Adrenal gland (tissue), 12 donors: ENCODE data around the gene CXorf66. TPM values are rescaled to one million over a fixed set of nuclear protein-coding genes. Genes with fewer than 3 reads are reported as not detected.

Experiments
- DNase-seq, 7 donors: peaks; one replicate each; pipeline ENCODE4 v3.0.0-alpha.2; 2019 to 2020
- H3K27ac ChIP-seq, 5 donors: fragments of 200-600 bp; sonication (generic) in 4 of 5; 1 replicate in 3 of 5; 2 replicates in 2 of 5; pipeline versions ENCODE4 v1.5.1 to v1.8.0; 2016 to 2020; ENCODE audit warnings: mild to moderate bottlenecking in 1 of 5
- H3K27me3 ChIP-seq: fragments of 200-600 bp; 2 replicates; pipeline ENCODE4 v1.8.0; 2021
- H3K36me3 ChIP-seq, 2 donors: fragments of 200-600 bp; replicated peaks in 1 of 2; 1 replicate in 1 of 2; 2 replicates in 1 of 2; pipeline versions ENCODE4 v1.5.1 to v1.8.0; 2018 to 2022
- H3K4me1 ChIP-seq, 2 donors: fragments of 200-600 bp; replicated peaks in 1 of 2; 1 replicate in 1 of 2; 2 replicates in 1 of 2; pipeline versions ENCODE4 v1.5.1 to v1.8.0; 2018 to 2021
- H3K4me3 ChIP-seq, 4 donors: fragments of 200-600 bp; sonication (generic) in 3 of 4; one replicate each; pipeline ENCODE4 v1.5.1; 2016 to 2018
- H3K9me3 ChIP-seq, 3 donors: fragments of 200-600 bp; sonication (generic) in 1 of 3; replicated peaks in 1 of 3; 1 replicate in 2 of 3; 2 replicates in 1 of 3; pipeline versions ENCODE4 v1.5.1 to v1.8.0; 2016 to 2021
- POLR2A ChIP-seq, 2 donors: fragments of 450-650 bp; IDR thresholded peaks; one replicate each; pipeline ENCODE4 v1.6.1; 2017; ENCODE audit warnings: antibody characterized with exemption in 2 of 2, mild to moderate bottlenecking in 2 of 2, moderate library complexity in 1 of 2
- WGBS, 4 donors: extraction: QIAGEN DNeasy Blood & Tissue Kit in 2 of 4; methylation state at CpG; one replicate each; pipeline versions ENCODE4 v1.1.5 to v1.1.7; 2013 to 2017; 5-methylcytosine and 5-hydroxymethylcytosine counted together
- intact Hi-C, 2 donors: fragments of 100-400 bp; cut with DNase I; formaldehyde crosslinking; loops; one replicate each; pipeline versions ENCODE4 v1.14.1 to v1.15.0; 2022 to 2023
- microRNA counts, 2 donors: library from miRNA; unstranded; fragments of <30 nt; microRNA quantifications; one replicate each; lab custom pipeline; 2016
- microRNA-seq, 3 donors: library from miRNA; unstranded; fragments of <30 nt; microRNA quantifications; one replicate each; pipeline ENCODE4, GENCODE V29; 2017 to 2020
- polyA plus RNA-seq, 3 donors: library from polyadenylated mRNA; stranded (reverse); fragments of 200-250 nt in 2 of 3; fragments of 350-450 nt in 1 of 3; fragmentation: Illumina TruSeq in 1 of 3; extraction: RNeasy Lipid Tissue Mini Kit (QIAGEN cat#74804) in 1 of 3; gene quantifications; one replicate each; pipeline ENCODE4 v1.2.3, GENCODE V29; 2013 to 2014
- small RNA-seq, 2 donors: library from RNA; depleted of rRNA; stranded (forward); fragments of <200 nt; gene quantifications; one replicate each; pipeline ENCODE3, GENCODE V24; 2016
- total RNA-seq, 9 donors: library from RNA; depleted of rRNA in 4 of 9; stranded (reverse); fragments of >200 nt in 4 of 9; fragments of 120-200 nt in 1 of 9; fragmentation: NEBNext Ultra II Directional in 1 of 9; extraction: Animal tissue kit (Norgen Biotek cat#: 25700) in 1 of 9; gene quantifications; one replicate each; pipeline versions ENCODE4 v1.1.0 to v1.2.4, GENCODE V29; 2013 to 2023
- TF ChIP-seq, protein P1 (sequence below), 6 experiments: fragments of 450-650 bp in 4 of 6; fragments of 200-600 bp in 2 of 6; sonication (generic) in 1 of 6; IDR thresholded peaks; 1 replicate in 5 of 6; 2 replicates in 1 of 6; pipeline versions ENCODE4 v1.5.1 to v1.8.0; 2016 to 2021; ENCODE audit warnings: antibody characterized with exemption in 6 of 6, mild to moderate bottlenecking in 2 of 6, moderate library complexity in 1 of 6
- donor health status: healthy with polysubstance abuse.
- donor health status: Bipolar disorder and iron deficiency.
- donor health status: DM: yes; HTN: yes; CAD: no.
- donor health status: DM: no; HTN: no; CAD: no.
- donor health status: DM: no; HTN: no; CAD: no.
- donor health status: DM: yes; HTN: yes; CAD: no.

CXorf66 gene
- total and polyA plus RNA-seq, 12 donors = not detected

- Histone ChIP-seq H3K9me3 (no peaks in the 10 kb centered on the region), H3K36me3 (no peaks in the 10 kb centered on the region), H3K4me3 (no peak overlapping the region), H3K27me3 (no peaks in the 10 kb centered on the region), H3K4me1 (peaks cover 0 to 11% of the 10 kb centered on the region in 2 donors), H3K27ac (no peak overlapping the region)
- WGBS, 4 donors = 42 to 69% (median 62%) methylated on average over 3 of the region's 3 CpGs
- DNase-seq = no peak
- TF ChIP-seq POLR2A (IDR thresholded peaks at IDR 0.05) = no peak
- TF ChIP-seq, protein P1, sequence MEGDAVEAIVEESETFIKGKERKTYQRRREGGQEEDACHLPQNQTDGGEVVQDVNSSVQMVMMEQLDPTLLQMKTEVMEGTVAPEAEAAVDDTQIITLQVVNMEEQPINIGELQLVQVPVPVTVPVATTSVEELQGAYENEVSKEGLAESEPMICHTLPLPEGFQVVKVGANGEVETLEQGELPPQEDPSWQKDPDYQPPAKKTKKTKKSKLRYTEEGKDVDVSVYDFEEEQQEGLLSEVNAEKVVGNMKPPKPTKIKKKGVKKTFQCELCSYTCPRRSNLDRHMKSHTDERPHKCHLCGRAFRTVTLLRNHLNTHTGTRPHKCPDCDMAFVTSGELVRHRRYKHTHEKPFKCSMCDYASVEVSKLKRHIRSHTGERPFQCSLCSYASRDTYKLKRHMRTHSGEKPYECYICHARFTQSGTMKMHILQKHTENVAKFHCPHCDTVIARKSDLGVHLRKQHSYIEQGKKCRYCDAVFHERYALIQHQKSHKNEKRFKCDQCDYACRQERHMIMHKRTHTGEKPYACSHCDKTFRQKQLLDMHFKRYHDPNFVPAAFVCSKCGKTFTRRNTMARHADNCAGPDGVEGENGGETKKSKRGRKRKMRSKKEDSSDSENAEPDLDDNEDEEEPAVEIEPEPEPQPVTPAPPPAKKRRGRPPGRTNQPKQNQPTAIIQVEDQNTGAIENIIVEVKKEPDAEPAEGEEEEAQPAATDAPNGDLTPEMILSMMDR (IDR thresholded peaks at IDR 0.05) = no peak
- intact Hi-C loops = no loop called here
Observed at GRCh38 chrX:139909712-139910111, 55.6 kb downstream of the CXorf66 start.

DNA sequence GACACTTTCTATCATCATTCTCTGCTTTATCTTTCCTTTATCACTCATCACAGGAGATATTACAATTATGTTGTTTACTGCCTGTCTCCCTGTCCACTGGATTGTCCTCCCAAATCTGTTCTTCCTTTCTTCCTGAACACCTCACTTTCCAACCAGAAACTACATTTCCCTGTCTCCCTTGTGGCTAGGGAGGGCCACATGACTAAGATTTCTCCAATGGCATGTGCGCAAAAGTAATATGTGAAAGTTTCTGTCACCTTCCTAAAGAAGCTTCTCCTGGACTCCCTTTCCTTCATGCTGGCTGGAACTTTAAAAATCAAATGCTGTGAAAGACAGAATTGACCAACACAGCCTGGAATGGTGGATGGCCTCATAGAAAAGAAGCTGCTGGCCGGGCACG lies 58.2 kb downstream of the CXorf66 start:
- peaks cover 0 to 11% of the 10 kb centered on the region in 2 donors for H3K4me1 ChIP-seq
- H3K27me3 ChIP-seq = no peaks in the 10 kb centered on the region
- intact Hi-C loops = no loop called here
- 94 to 100% (median 98%) methylated on average over 1 to 3 of the region's 3 CpGs for WGBS, 4 donors
- no peaks in the 10 kb centered on the region for H3K36me3 ChIP-seq
- H3K4me3 ChIP-seq = no peak overlapping the region
- no peak overlapping the region for H3K27ac ChIP-seq
- no peak for DNase-seq
- H3K9me3 ChIP-seq = no peaks in the 10 kb centered on the region
- TF ChIP-seq, protein P1 (IDR thresholded peaks at IDR 0.05) = no peak
- TF ChIP-seq POLR2A (IDR thresholded peaks at IDR 0.05) = no peak

- Histone ChIP-seq H3K4me3 (no peak overlapping the region), H3K27me3 (no peaks in the 10 kb centered on the region), H3K4me1 (peaks cover 0 to 9% of the 10 kb centered on the region in 2 donors), H3K27ac (no peak overlapping the region), H3K36me3 (no peaks in the 10 kb centered on the region), H3K9me3 (no peaks in the 10 kb centered on the region)
- no peak for DNase-seq
- WGBS, 4 donors = 86 to 88% (median 87%) methylated on average over 2 of the region's 2 CpGs
- intact Hi-C loops = no loop called here
- TF ChIP-seq, protein P1 (IDR thresholded peaks at IDR 0.05) = no peak
- no peak for TF ChIP-seq POLR2A (IDR thresholded peaks at IDR 0.05)
Observed at GRCh38 chrX:139905743-139906142, 59.6 kb downstream of the CXorf66 start.

MicroRNAs within 50 kb of the gene (microRNA counts, 767-probe panel; counts per million panel counts)
- microRNA hsa-miR-505-3p (lab: Ali Mortazavi, UCI) = 0 to 1,757 counts per million in 2 donors

Small RNA genes within 50 kb of the gene (microRNA-seq; reads per million reads assigned to microRNA genes)
- gene MIR505 = 146 to 246 (median 156) reads per million in 3 donors

Small RNA genes within 50 kb of the gene (small RNA-seq; reads per million reads assigned to genes)
- gene MIR505 = 1.1 to 2.3 reads per million in 2 donors
- gene RF00425 = 0 reads per million in 2 donors

Other genes with a start within 250 kb of the CXorf66 start
- 10 to 100 TPM; 11.3 to 29.9 (median 19.7) TPM for gene ATP11C, start 32.5 kb downstream of the CXorf66 start, total RNA-seq
- 10 to 100 TPM in 1 of 3 donors, 1 to 10 TPM in 2; 3.3 to 13.8 (median 4.6) TPM for gene ATP11C, start 32.5 kb downstream of the CXorf66 start, polyA plus RNA-seq